Measurements from ENCODE around the gene SPDYE2.
A peak's percentile ranks its signal among the peaks of the same experiment; 100 is the strongest.
"Not testable (repeated sequence)": the region's sequence is repeated elsewhere in the genome, so short reads cannot be mapped to it uniquely, and the experiment has no call there.

The SPDYE2 gene

GRCh38 chr7:102540604-102541003, 10.4 kb upstream of the SPDYE2 start:
- not testable (repeated sequence) for DNase-seq (ENCODE audit: low spot score)

GRCh38 chr7:102542083-102542482, 8.9 kb upstream of the SPDYE2 start:
- not testable (repeated sequence) for DNase-seq (ENCODE audit: low spot score)

- DNase-seq (ENCODE audit: low spot score) = not testable (repeated sequence)
These were observed 8.3 kb upstream of the SPDYE2 start for GRCh38 chr7:102542771-102543170.

GRCh38 chr7:102543596-102543995, 7.4 kb upstream of the SPDYE2 start, which contains the start of gene UPK3BL2:
Gene UPK3BL2, minus strand, starts transcription at chr7:102543696. Its CDS starts 60 bp downstream, at chr7:102543636.
- DNase-seq (ENCODE audit: low spot score) = not testable (repeated sequence)

GRCh38 chr7:102544372-102544771, 6.7 kb upstream of the SPDYE2 start:
- not testable (repeated sequence) for DNase-seq (ENCODE audit: low spot score)

- not testable (repeated sequence) for DNase-seq (ENCODE audit: low spot score)
These were observed 5.7 kb upstream of the SPDYE2 start for GRCh38 chr7:102545288-102545687.

GRCh38 chr7:102546353-102546752, 4.7 kb upstream of the SPDYE2 start:
- DNase-seq (ENCODE audit: low spot score) = not testable (repeated sequence)

GRCh38 chr7:102568620-102569019, 17.6 kb downstream of the SPDYE2 start:
- DNase-seq (ENCODE audit: low spot score) = peak; percentile 0

GRCh38 chr7:102572261-102573239, 21.5 kb downstream of the SPDYE2 start, which contains the start of gene POLR2J3:
Gene POLR2J3, minus strand, starts transcription at chr7:102572583. Its CDS starts 62 bp downstream, at chr7:102572521.
- peak; percentile 91 for DNase-seq (ENCODE audit: low spot score)

- not testable (repeated sequence) for DNase-seq (ENCODE audit: low spot score)
These were observed 23.6 kb downstream of the SPDYE2 start for GRCh38 chr7:102574607-102575006.

GRCh38 chr7:102576363-102576762, 25.3 kb downstream of the SPDYE2 start:
- not testable (repeated sequence) for DNase-seq (ENCODE audit: low spot score)

GRCh38 chr7:102577315-102578240, 26.6 kb downstream of the SPDYE2 start:
- DNase-seq (ENCODE audit: low spot score) = not testable (repeated sequence)

- DNase-seq (ENCODE audit: low spot score) = not testable (repeated sequence)
These were observed 27.5 kb downstream of the SPDYE2 start for GRCh38 chr7:102578486-102578885.

- not testable (repeated sequence) for DNase-seq (ENCODE audit: low spot score)
These were observed 30.7 kb downstream of the SPDYE2 start for GRCh38 chr7:102581722-102582121.

- not testable (repeated sequence) for DNase-seq (ENCODE audit: low spot score)
These were observed 32.5 kb downstream of the SPDYE2 start for GRCh38 chr7:102583495-102583894.

- DNase-seq (ENCODE audit: low spot score) = not testable (repeated sequence)
These were observed 38.8 kb downstream of the SPDYE2 start for GRCh38 chr7:102589857-102590256.

- DNase-seq (ENCODE audit: low spot score) = not testable (repeated sequence)
These were observed 41.5 kb downstream of the SPDYE2 start for GRCh38 chr7:102592477-102593019.

- not testable (repeated sequence) for DNase-seq (ENCODE audit: low spot score)
These were observed 42.8 kb downstream of the SPDYE2 start for GRCh38 chr7:102593637-102594334.

GRCh38 chr7:102596036-102596435, 45.0 kb downstream of the SPDYE2 start:
- DNase-seq (ENCODE audit: low spot score) = not testable (repeated sequence)

- not testable (repeated sequence) for DNase-seq (ENCODE audit: low spot score)
These were observed 48.7 kb downstream of the SPDYE2 start for GRCh38 chr7:102599699-102600098.

GRCh38 chr7:102602317-102602716, 51.3 kb downstream of the SPDYE2 start:
- not testable (repeated sequence) for DNase-seq (ENCODE audit: low spot score)
